GM13976 (cell line): Measurements from ENCODE around the gene GOLGA1.

ENCODE experiments used
- DNase-seq: peaks from one replicate; pipeline ENCODE4 v3.0.0; 2012; ENCODE audit warnings: low spot score
- in situ Hi-C: fragments of 300-500 bp; cut with MboI; formaldehyde crosslinking; loops from one replicate; pipeline ENCODE4 v1.12.0; 2022; ENCODE audit warnings: low sequenced_read_pairs, mixed read lengths, inconsistent platforms; ENCODE audit not compliant: unreplicated experiment
- TF ChIP-seq, protein P1 (sequence below): IDR thresholded peaks from 2 replicates; pipeline ENCODE4 v1.5.1; 2012; ENCODE audit warnings: borderline replicate concordance, mild to moderate bottlenecking; ENCODE audit not compliant: insufficient read depth; ENCODE audit errors: extremely low read depth, missing control alignments, control extremely low read depth

The GOLGA1 gene

DNA sequence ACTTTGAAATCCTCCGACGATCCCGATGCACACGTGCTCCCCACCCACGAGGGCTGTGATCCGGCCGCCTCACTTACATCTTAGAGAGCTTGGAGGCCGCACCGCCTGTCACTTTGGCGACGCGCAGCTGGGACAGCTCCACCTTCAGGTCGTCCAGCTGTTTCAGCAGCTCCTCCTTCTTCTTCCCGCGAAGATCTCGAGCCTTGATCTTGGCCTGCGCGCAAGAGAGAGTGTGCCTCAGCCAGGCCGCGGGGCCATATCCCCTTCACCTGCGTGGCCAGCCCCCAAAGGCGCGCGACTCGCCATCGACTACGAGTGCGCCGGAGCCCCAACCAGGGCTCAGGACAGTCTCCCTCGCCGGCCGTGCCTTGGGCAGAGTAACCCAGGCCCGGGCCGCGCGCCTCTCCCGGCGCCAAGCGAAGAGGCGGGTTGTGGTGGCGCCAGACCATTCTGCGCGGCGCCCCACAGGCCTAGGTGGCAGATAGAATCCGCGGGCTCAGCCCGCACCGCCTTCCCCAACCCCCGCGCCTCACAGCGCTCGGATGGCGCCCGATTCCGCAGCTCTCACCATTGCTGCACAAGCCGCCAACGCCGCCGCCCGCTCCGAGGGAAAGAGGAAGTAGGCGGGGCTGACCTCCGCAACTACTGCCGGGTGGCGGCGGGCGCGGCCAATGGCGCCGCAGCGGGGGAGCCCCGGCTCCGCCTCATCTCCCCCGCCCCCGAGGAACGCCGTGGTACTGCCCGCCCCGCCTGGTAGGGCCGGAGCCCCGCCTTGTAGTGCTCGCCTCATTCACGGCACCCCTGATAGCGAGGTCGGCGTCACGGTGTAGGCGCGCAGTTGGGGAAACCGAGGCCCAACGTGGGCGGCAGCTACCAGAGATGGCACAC is 79.3 kb downstream of the GOLGA1 start, which contains the start of the genes ARPC5L and RPL35:
Gene ARPC5L, plus strand, starts transcription at position 789 of the 888 bp plus-strand sequence. CDS start 7,161 bp downstream, outside the sequence.
Gene RPL35, minus strand, starts transcription at position 616 of the 888 bp plus-strand sequence. Its CDS starts 45 bp downstream, at position 571.
- peak; percentile 99 for DNase-seq
- in situ Hi-C loops: loop anchor here (25.0 kb wide), 1 partner anchor 501 kb away; no protein-coding TSS in a partner anchor
- TF ChIP-seq, protein P1, sequence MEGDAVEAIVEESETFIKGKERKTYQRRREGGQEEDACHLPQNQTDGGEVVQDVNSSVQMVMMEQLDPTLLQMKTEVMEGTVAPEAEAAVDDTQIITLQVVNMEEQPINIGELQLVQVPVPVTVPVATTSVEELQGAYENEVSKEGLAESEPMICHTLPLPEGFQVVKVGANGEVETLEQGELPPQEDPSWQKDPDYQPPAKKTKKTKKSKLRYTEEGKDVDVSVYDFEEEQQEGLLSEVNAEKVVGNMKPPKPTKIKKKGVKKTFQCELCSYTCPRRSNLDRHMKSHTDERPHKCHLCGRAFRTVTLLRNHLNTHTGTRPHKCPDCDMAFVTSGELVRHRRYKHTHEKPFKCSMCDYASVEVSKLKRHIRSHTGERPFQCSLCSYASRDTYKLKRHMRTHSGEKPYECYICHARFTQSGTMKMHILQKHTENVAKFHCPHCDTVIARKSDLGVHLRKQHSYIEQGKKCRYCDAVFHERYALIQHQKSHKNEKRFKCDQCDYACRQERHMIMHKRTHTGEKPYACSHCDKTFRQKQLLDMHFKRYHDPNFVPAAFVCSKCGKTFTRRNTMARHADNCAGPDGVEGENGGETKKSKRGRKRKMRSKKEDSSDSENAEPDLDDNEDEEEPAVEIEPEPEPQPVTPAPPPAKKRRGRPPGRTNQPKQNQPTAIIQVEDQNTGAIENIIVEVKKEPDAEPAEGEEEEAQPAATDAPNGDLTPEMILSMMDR: no peak

- in situ Hi-C loops: loop anchor here (25.0 kb wide), 1 partner anchor 502 kb away; no protein-coding TSS in a partner anchor
- no peak for DNase-seq
- TF ChIP-seq, protein P1: no peak
Observed at GRCh38 chr9:124860582-124861341, 80.1 kb downstream of the GOLGA1 start.

DNA sequence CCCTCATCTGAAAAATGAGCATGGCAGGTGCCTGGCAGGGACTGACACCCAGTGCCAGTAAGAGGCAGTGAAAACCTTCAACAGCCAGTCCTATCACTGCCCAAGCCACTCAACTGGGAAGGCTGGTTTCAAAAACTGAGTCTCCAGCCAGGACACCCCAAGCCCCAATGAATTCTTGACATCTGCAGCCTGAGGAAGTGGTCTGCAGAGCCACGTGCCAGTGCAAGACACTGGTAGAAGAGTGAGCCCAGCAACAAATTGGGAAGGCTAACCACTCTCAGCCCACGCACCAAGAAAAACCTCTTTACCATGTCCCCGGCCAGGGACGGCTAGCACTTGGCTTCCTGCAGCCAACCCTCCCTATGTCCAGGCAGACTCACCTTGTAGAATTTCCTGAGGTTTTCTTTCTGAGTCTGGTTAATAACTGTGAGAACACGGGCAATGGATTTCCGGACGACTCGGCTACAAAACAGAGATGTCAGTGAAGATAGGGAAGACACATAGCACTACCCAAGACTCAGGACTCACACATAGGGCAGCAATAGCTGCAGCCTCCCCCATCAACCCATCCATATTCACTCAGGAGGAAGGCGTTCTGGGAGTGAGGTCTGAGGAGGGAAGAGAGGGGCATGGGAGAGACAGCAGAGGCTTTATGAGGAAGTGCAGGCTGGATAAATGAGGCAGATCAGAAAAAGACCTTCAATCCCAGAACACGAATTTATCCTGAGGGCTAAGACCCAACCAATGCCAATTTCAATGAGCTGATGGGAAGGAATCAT is 80.9 kb downstream of the GOLGA1 start:
- TF ChIP-seq, protein P1: no peak

DNA sequence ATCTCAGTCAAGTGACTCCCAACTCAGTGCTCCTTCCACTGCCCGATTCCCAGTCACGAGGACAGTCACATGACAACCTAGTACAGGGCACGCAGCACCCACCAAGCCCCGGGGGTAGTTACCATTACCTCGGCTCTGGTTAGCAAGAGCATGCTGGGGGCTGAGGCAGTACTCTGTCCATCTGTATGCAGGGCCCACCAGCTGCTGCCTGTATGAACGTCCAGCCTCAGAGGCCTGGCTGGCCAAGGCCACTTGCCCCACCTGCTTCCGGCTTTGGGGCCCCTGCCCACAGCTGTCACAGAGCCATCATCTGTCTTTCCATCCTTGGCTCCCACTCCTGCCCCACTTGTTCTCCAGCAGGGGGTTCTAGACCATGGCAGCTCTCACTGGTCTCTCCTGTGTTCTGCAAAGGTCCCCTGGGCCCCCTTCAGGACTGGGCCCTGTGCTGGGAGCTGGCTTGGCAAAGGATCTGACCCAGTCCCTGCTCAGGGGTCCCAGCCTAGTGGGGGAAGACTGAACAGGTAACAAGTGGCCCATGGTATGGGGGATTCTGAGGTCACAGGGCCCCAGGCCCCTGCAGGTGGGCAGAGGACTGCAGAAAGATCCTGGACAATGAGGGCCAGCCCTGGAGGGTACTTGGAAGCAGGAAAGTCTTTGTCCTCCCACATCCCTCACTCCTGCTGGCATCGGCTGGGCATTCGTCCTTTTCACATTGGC is 82.4 kb downstream of the GOLGA1 start:
- DNase-seq: no peak
- TF ChIP-seq, protein P1: no peak
- in situ Hi-C loops: loop anchor here (25.0 kb wide), 1 partner anchor 504 kb away; no protein-coding TSS in a partner anchor

More for the DNA sequence above, 80.9 kb downstream of the GOLGA1 start:
- DNase-seq: no peak
- in situ Hi-C loops: loop anchor here (25.0 kb wide), 1 partner anchor 502 kb away; no protein-coding TSS in a partner anchor

DNA sequence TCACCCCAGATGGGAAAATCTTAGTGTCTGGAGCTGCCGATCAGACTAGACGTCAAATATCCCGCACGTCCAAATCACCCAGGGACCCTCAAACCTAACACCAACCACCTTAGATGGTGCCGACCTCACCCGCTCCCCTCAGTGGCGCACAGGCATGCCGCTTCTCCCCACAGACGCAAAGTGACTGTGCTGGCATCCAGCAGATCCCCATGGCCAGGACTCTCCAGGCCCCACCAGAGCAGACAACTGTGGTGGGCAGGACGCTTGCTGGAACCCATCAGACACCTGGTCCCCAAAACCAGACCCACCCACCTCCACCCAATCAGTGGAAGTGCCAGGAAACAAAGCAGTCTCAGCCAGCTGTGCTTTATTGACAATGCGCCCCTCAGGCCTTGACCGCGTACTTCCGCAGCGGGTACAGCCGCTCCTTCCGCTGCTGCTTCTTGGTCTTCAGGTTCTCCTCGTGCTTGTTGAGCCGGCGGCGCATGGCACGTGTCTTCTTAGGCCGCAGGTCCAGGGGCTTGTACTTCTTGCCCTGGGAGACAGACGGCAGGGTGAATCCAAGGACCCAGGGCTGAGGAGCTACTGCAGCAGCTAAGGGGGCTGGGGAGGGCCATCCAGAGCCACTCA is 83.2 kb downstream of the GOLGA1 start:
- in situ Hi-C loops: loop anchor here (25.0 kb wide), 1 partner anchor 505 kb away; no protein-coding TSS in a partner anchor
- no peak for DNase-seq
- TF ChIP-seq, protein P1: no peak
